PC-3 (cell line): ENCODE results near the gene MARCHF3.

Source experiments
- EZH2 ChIP-seq: fragments of 300-600 bp; sonication (generic); IDR thresholded peaks from one replicate; pipeline ENCODE4 v1.6.1; 2017; ENCODE audit warnings: antibody characterized with exemption, mild to moderate bottlenecking, low read length; ENCODE audit not compliant: unreplicated experiment
- TF ChIP-seq, protein P1 (sequence below): fragments of 300-600 bp; sonication (generic); conservative IDR thresholded peaks from 2 replicates; pipeline ENCODE4 v1.5.1; 2017; ENCODE audit warnings: antibody characterized with exemption, low read depth, mild to moderate bottlenecking, low read length

DNA sequence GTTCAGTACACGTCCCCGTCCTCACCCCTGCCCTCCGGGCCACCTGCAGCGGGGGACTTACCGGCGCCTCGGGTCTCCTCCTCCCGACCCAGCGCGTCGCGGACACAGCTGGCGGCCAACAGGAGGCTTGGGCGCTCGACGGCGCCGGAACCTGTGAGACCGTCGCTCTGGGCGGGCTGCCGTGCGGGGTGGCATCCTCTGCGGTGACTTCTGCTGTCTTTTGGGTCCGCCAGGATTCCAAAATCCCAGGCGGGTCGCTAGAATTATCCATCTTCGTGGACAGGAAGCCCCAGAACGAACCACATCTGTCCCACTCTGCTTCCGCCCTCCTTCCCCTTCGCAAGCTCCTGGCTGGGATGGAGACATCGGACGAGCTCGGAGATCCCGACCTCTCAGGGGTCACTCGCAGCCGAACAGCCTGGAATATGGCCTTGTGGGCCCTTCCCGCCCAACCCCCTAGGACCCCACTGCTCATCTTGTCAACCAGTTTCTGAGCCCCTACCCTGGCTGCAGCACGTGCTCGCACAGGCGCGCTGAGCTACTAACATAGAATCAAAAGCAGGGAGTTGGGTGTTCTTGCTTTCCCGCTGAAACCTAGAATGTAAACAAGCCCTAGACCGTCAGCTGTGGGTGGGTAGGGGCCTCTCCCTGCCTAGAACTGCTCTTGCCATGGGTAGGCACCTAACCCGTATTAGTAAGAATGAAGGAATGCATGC lies 947 bp upstream of the MARCHF3 start:
- TF ChIP-seq, protein P1, sequence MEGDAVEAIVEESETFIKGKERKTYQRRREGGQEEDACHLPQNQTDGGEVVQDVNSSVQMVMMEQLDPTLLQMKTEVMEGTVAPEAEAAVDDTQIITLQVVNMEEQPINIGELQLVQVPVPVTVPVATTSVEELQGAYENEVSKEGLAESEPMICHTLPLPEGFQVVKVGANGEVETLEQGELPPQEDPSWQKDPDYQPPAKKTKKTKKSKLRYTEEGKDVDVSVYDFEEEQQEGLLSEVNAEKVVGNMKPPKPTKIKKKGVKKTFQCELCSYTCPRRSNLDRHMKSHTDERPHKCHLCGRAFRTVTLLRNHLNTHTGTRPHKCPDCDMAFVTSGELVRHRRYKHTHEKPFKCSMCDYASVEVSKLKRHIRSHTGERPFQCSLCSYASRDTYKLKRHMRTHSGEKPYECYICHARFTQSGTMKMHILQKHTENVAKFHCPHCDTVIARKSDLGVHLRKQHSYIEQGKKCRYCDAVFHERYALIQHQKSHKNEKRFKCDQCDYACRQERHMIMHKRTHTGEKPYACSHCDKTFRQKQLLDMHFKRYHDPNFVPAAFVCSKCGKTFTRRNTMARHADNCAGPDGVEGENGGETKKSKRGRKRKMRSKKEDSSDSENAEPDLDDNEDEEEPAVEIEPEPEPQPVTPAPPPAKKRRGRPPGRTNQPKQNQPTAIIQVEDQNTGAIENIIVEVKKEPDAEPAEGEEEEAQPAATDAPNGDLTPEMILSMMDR: no peak
- TF ChIP-seq EZH2: no peak
